Vagina (tissue), 2 donors: ENCODE results near the gene SYNE4.

Experiments used
- POLR2A ChIP-seq, 2 donors: fragments of 450-650 bp; IDR thresholded peaks; one replicate each; pipeline ENCODE4 v1.6.1; 2017; ENCODE audit warnings: antibody characterized with exemption in 2 of 2, mild to moderate bottlenecking in 2 of 2, moderate library complexity in 2 of 2
- POLR2AphosphoS5 ChIP-seq, 2 donors: sonication (generic); formaldehyde crosslinking; IDR thresholded peaks; one replicate each; pipeline ENCODE4 v1.9.0; 2017; ENCODE audit warnings: antibody characterized with exemption in 2 of 2, mild to moderate bottlenecking in 2 of 2, low read depth in 1 of 2; ENCODE audit not compliant: insufficient read depth in 1 of 2
- TF ChIP-seq, protein P1 (sequence below), 3 experiments: fragments of 450-650 bp in 2 of 3; fragments of 200-600 bp in 1 of 3; sonication (generic) in 1 of 3; IDR thresholded peaks; one replicate each; pipeline ENCODE4 v1.5.1; 2017 to 2019; ENCODE audit warnings: antibody characterized with exemption in 3 of 3, mild to moderate bottlenecking in 2 of 3, moderate library complexity in 2 of 3

DNA sequence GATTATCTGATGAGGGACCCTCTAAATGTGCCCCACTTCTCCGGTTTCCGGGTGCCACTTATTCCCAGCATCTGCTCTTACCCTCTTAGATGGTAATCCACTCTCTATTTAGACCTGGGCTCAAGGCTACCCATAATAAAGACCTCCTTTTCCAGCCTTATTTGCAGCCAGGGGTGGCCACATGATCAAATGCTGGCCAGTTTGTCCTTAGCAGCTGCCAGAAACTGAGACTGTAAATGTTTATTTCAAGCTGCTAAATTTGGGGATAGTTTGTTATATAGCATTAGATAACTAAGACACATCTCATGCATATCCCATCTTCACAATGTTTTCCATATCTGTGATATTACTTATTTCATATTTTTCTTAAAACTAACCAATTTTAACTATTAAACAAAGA is 35.3 kb upstream of the SYNE4 start:
- no peak for TF ChIP-seq POLR2A (IDR thresholded peaks at IDR 0.05)
- TF ChIP-seq, protein P1, sequence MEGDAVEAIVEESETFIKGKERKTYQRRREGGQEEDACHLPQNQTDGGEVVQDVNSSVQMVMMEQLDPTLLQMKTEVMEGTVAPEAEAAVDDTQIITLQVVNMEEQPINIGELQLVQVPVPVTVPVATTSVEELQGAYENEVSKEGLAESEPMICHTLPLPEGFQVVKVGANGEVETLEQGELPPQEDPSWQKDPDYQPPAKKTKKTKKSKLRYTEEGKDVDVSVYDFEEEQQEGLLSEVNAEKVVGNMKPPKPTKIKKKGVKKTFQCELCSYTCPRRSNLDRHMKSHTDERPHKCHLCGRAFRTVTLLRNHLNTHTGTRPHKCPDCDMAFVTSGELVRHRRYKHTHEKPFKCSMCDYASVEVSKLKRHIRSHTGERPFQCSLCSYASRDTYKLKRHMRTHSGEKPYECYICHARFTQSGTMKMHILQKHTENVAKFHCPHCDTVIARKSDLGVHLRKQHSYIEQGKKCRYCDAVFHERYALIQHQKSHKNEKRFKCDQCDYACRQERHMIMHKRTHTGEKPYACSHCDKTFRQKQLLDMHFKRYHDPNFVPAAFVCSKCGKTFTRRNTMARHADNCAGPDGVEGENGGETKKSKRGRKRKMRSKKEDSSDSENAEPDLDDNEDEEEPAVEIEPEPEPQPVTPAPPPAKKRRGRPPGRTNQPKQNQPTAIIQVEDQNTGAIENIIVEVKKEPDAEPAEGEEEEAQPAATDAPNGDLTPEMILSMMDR (IDR thresholded peaks at IDR 0.05), result no peak
- no peak for TF ChIP-seq POLR2AphosphoS5 (IDR thresholded peaks at IDR 0.05; ENCODE audit: insufficient read depth in 1 of 2, low read depth in 1 of 2)
